GM10248 (cell line): ENCODE measurements around the gene EIF4ENIF1.
A peak's percentile ranks its signal among the peaks of the same experiment; 100 is the strongest.

Source experiments
- CTCF ChIA-PET: fragments of 300-600 bp; sonication (Branson Sonifier 250); formaldehyde crosslinking; extraction: SDS; loops from one replicate; lab custom pipeline; 2021; ENCODE audit warnings: antibody characterized with exemption; lab: Yijun Ruan, JAX
- POLR2A ChIA-PET: fragments of 350-650 bp; sonication (Branson Sonifier 250); formaldehyde crosslinking; extraction: SDS; loops from one replicate; lab custom pipeline; 2020; ENCODE audit warnings: antibody characterized with exemption; lab: Yijun Ruan, JAX
- DNase-seq: peaks from one replicate; pipeline ENCODE4 v3.0.0; 2012; ENCODE audit errors: extremely low spot score
- TF ChIP-seq, protein P1 (sequence below): IDR thresholded peaks from 2 replicates; pipeline ENCODE4 v1.5.1; 2012; ENCODE audit warnings: mild to moderate bottlenecking, low read depth; ENCODE audit errors: extremely low read depth, missing control alignments, control extremely low read depth

EIF4ENIF1 gene, protein sequence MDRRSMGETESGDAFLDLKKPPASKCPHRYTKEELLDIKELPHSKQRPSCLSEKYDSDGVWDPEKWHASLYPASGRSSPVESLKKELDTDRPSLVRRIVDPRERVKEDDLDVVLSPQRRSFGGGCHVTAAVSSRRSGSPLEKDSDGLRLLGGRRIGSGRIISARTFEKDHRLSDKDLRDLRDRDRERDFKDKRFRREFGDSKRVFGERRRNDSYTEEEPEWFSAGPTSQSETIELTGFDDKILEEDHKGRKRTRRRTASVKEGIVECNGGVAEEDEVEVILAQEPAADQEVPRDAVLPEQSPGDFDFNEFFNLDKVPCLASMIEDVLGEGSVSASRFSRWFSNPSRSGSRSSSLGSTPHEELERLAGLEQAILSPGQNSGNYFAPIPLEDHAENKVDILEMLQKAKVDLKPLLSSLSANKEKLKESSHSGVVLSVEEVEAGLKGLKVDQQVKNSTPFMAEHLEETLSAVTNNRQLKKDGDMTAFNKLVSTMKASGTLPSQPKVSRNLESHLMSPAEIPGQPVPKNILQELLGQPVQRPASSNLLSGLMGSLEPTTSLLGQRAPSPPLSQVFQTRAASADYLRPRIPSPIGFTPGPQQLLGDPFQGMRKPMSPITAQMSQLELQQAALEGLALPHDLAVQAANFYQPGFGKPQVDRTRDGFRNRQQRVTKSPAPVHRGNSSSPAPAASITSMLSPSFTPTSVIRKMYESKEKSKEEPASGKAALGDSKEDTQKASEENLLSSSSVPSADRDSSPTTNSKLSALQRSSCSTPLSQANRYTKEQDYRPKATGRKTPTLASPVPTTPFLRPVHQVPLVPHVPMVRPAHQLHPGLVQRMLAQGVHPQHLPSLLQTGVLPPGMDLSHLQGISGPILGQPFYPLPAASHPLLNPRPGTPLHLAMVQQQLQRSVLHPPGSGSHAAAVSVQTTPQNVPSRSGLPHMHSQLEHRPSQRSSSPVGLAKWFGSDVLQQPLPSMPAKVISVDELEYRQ

DNA sequence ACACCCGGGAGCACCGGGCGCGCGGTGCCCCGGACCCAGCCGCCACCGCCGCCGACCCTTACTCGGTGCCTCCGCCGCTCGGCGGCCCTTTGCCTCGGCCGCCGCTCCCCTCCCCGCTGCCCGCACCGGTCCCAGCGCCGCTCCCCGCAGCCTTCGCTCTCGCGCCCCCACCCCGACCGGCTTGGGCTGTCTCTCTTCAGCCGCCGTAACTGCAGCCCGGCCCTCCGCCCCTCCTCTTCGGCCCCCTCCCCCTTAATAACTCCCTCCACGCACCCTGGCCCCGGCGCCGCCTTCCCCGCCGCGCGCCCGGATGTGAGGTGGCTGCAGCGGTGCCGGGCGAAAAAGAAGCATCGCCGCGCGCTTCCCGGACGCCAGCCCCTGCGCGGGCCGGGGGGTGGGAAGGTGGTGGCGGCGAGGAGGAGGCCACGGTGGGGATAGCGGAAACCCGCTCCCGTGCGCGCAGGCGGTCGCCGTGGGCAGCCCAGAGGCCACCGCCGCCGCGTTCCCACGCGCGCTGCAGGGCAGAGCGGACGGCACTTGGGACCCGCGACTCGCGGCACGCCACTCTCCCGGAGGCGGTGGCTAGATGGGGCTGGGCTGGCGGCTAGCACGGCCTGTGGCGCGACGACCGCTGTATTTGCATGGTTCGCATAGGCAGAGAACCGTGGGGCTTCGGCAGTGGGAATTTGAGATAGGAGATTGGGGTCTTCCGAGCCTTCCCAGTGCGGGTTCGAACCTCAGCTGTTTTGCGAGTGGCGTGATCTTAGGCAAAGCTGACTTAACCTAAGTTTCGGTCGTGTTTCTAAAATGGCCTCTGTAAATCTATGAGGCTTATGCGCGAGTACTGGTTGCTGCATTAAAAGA, at the start of gene EIF4ENIF1:
Gene EIF4ENIF1, minus strand, starts transcription at position 211 of the 864 bp plus-strand sequence. CDS start 1,124 bp downstream, outside the sequence.
- TF ChIP-seq, protein P1, sequence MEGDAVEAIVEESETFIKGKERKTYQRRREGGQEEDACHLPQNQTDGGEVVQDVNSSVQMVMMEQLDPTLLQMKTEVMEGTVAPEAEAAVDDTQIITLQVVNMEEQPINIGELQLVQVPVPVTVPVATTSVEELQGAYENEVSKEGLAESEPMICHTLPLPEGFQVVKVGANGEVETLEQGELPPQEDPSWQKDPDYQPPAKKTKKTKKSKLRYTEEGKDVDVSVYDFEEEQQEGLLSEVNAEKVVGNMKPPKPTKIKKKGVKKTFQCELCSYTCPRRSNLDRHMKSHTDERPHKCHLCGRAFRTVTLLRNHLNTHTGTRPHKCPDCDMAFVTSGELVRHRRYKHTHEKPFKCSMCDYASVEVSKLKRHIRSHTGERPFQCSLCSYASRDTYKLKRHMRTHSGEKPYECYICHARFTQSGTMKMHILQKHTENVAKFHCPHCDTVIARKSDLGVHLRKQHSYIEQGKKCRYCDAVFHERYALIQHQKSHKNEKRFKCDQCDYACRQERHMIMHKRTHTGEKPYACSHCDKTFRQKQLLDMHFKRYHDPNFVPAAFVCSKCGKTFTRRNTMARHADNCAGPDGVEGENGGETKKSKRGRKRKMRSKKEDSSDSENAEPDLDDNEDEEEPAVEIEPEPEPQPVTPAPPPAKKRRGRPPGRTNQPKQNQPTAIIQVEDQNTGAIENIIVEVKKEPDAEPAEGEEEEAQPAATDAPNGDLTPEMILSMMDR: no peak
- CTCF ChIA-PET: interaction anchor here (1.0 to 1.3 kb wide), 2 partner anchors 42 to 72 kb away, joined by 3 read pairs; no protein-coding TSS in a partner anchor
- POLR2A ChIA-PET: interaction anchor here (1.3 kb wide), 1 partner anchor 13 kb away, joined by 4 read pairs; no protein-coding TSS in a partner anchor
- DNase-seq: peak; percentile 90

- CTCF ChIA-PET: interaction anchor here (1.1 to 2.6 kb wide), 4 partner anchors 8 to 25 kb away, joined by 3 to 9 read pairs (median 4); no protein-coding TSS in a partner anchor
- TF ChIP-seq, protein P1: no peak
- POLR2A ChIA-PET: no interaction called here
- peak; percentile 52 for DNase-seq
Measured at GRCh38 chr22:31538815-31539214, 49.2 kb upstream of the EIF4ENIF1 start.

- POLR2A ChIA-PET: interaction anchor here (0.6 to 1.1 kb wide), 3 partner anchors 41 to 794 kb away, joined by 3 to 4 read pairs (median 3); partner anchors contain the start of gene SFI1
- TF ChIP-seq, protein P1: no peak
- CTCF ChIA-PET: interaction anchor here (0.7 to 2.6 kb wide), 5 partner anchors 12 to 48 kb away, joined by 3 to 9 read pairs (median 3); no protein-coding TSS in a partner anchor
- peak; percentile 68 for DNase-seq
Measured at GRCh38 chr22:31537019-31537535, 47.4 kb upstream of the EIF4ENIF1 start.

DNA sequence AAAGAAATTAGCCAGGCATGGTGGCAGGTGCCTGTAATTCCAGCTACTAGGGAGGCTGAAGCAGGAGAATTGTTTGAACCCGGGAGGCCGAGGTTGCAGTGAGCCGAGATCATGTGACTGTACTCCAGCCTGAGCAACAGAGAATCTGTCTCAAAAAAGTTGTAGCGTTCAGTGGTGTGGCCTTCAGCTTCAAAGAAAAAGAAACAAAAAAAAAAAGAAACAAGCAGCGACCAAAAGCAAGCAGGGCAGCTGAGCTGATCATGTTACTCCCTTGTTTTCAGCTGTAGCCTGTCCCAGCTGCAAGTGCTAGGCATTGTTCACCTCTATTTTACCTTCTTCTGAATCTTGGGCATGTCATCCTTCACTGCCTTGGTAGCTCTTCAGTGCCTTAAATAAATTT, 43.7 kb upstream of the EIF4ENIF1 start:
- CTCF ChIA-PET: interaction anchor here (0.7 kb wide), 1 partner anchor 107 kb away, joined by 3 read pairs; no protein-coding TSS in a partner anchor
- DNase-seq: no peak
- TF ChIP-seq, protein P1: no peak
- POLR2A ChIA-PET: no interaction called here

DNA sequence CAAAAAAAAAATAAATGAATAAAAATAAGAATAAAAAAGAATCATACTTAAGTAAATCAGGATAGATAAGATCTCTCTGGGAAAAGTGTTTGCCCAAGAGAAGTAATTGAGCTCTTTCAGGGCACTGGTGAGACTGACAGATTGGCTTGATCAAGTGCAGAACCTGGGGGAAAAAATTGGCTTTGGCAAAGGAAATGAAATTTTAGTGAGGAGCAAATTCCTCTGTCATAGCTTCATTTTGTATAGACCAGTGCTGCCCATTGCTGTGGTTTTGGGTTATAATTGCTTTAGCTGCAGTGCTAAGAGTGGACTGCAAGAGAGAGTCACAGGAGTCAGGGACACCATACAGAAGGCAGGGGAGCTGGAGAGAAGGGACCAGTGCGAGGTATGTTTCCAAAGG, 42.4 kb upstream of the EIF4ENIF1 start:
- DNase-seq: no peak
- TF ChIP-seq, protein P1: no peak
- ChIA-PET CTCF (interaction anchor here (0.9 to 1.5 kb wide), 4 partner anchors 13 to 41 kb away, joined by 3 to 5 read pairs (median 3); no protein-coding TSS in a partner anchor), POLR2A (interaction anchor here (0.6 kb wide), 1 partner anchor 114 kb away, joined by 3 read pairs; no protein-coding TSS in a partner anchor)
